ENCODE measurements around the gene ARFGAP3.

The ARFGAP3 gene

GRCh38 chr22:42868751-42869251, 11.7 kb upstream of the ARFGAP3 start:
- no peak overlapping the region for H3K4me3 ChIP-seq (ENCODE audit: low read depth, low read length)

DNA sequence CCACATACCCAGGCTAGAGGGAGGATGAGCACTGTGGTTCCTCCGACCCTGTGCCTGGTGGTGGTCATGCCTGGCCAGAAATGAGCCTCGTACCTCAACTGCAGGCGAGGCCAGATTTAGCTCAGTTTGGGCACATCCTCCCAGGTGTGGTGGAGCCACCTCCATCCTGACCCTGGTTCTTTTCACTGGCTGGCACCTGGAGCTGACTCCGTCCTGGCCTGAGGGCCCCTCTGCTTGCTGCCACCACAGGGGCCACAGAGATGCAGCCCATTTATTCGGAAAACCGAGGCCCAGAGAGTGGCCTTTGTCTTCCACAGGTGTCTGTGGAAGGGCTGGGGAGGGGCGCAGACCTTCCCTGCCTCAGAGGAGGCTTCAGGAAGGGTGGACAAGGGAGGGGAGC, 9.0 kb upstream of the ARFGAP3 start:
- no peak overlapping the region for H3K4me3 ChIP-seq (ENCODE audit: low read depth, low read length)
- no peak for DNase-seq (ENCODE audit: low read depth)

More at GRCh38 chr22:42868751-42869251, 11.7 kb upstream of the ARFGAP3 start:
- DNase-seq (ENCODE audit: low read depth), result no peak

DNA sequence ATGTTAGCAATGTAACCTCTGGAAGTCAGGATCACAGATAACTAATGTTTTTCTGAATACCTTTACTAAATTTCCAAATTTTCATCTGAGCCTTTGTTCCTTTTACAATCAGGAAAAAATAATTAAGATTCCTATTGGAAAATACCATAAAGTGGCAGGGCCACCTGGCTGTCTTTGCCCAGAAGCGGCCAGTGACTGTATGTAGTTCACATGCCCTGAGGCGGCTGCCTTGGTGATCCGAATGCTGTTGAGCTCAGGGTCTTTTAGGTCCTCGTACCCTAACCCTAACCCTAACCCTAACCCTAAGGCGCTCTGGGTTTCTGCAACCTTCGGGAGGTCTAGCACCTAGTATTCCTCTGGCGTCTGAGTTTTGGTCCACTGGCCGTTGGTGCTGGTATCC, 8.5 kb upstream of the ARFGAP3 start:
- no peak for DNase-seq (ENCODE audit: low read depth)
- H3K4me3 ChIP-seq (ENCODE audit: low read depth, low read length), result no peak overlapping the region

GRCh38 chr22:42863349-42863961, 6.4 kb upstream of the ARFGAP3 start:
- DNase-seq (ENCODE audit: low read depth), result peak; percentile 74
- H3K4me3 ChIP-seq (ENCODE audit: low read depth, low read length), result no peak overlapping the region

GRCh38 chr22:42862045-42862734, 5.1 kb upstream of the ARFGAP3 start:
- no peak overlapping the region for H3K4me3 ChIP-seq (ENCODE audit: low read depth, low read length)
- peak; percentile 36 for DNase-seq (ENCODE audit: low read depth)

DNA sequence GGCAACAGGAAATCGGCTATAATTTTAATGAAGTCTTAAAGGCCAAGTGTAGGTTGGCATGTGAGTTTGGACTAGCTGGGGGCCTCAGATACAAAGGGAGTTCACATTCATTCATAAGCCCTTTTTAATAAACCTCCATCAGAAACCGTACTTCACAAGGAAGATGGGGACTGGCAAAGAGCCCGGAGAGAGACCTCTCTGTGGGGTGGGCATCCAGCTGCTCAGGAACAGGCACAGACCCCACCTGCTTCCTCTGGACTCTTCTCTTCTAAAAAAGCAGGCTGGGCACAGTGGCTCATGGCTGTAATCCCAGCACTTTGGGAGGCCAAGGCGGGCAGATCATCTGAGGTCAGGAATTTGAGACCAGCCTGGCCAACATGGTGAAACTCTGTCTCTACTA, 3.9 kb upstream of the ARFGAP3 start:
- DNase-seq (ENCODE audit: low read depth), result no peak

DNA sequence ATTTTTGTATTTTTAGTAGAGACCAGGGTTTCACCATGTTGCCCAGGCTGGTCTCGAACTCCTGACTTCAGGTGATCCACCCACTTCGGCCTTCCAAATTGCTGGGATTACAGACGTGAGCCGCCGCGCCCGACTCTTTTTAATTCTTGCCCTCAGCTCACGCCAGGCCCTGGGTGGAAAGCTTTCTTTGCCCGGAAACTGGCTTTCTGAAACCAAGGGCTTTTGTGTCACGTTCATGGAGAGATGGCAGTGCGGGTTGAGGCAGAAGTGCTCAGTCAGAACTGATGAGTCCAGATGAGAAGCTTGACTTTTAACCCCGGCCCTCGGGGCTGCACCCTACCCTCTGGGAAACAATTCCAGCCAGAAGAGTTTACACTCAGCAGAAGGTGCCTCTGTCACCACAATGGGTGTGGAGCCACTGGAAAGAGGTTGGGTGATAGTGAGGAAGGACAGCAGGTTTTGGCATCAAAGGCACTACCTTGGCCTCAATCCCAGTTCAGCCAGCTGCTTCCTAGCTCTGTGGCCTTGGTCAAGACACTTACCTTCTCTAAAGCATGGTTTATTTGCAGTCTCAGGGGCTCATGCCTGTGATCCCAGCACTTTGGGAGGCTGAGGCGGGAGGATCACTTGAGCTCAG, 890 bp upstream of the ARFGAP3 start:
- no peak overlapping the region for H3K4me3 ChIP-seq (ENCODE audit: low read depth, low read length)
- DNase-seq (ENCODE audit: low read depth), result no peak

More for the DNA sequence above, 3.9 kb upstream of the ARFGAP3 start:
- H3K4me3 ChIP-seq (ENCODE audit: low read depth, low read length), result no peak overlapping the region

DNA sequence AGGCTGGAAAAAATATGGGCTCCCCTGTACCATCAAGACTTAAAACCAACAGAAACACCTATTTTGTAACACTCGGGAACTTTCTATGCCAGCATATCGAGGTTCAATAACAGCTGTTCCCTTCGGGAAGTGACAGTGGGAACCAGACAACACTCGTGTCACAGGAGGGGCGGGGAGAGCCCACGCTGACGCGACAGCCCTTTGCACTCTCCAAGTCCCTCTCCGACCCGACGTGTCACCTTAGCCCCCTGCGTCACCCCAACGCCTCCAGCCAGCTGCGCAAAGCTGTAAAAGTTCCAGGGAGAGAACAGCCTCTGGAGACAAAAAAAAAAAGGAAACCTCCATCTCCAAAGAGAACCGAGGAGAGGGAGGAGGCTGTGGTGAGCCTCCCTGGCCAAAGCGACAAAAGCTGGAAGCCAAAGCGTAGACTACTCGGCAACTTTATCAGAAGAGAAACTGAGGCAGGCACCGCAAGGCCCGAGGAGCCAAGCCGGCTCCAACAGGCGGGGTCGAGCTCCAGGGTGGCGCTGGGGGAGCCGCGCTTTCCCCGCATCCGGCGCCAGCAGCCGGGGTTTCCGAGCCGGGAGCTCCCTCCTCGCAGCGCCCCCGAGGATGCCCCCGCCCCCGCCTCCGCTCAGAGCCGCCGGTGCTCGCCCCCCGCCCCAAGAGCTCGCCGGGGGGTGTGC, 751 bp downstream of the ARFGAP3 start:
- peak overlapping the region; percentile 93 for H3K4me3 ChIP-seq (ENCODE audit: low read depth, low read length)
- no peak for DNase-seq (ENCODE audit: low read depth)

GRCh38 chr22:42855721-42856120, 1.4 kb downstream of the ARFGAP3 start:
- DNase-seq (ENCODE audit: low read depth), result no peak
- H3K4me3 ChIP-seq (ENCODE audit: low read depth, low read length), result peak overlapping the region; percentile 93

DNA sequence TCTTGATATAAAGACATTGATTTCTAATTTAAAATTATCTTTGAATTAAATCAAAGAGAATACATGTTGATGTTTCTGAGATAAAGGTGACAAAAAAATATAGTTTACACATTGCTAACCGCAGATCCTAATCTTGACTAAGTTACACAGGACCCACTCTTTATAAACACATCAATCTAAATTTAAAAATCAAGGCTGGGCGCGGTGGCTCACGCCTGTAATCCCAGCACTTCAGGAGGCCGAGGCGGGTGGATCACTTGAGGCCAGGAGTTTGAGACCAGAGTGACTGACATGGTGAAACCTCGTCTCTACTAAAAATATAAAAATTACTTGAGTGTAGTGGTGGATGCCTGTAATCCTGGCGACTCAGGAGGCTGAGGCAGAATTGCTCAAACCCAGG, 1.9 kb downstream of the ARFGAP3 start:
- H3K4me3 ChIP-seq (ENCODE audit: low read depth, low read length), result peak overlapping the region; percentile 93
- DNase-seq (ENCODE audit: low read depth), result no peak

DNA sequence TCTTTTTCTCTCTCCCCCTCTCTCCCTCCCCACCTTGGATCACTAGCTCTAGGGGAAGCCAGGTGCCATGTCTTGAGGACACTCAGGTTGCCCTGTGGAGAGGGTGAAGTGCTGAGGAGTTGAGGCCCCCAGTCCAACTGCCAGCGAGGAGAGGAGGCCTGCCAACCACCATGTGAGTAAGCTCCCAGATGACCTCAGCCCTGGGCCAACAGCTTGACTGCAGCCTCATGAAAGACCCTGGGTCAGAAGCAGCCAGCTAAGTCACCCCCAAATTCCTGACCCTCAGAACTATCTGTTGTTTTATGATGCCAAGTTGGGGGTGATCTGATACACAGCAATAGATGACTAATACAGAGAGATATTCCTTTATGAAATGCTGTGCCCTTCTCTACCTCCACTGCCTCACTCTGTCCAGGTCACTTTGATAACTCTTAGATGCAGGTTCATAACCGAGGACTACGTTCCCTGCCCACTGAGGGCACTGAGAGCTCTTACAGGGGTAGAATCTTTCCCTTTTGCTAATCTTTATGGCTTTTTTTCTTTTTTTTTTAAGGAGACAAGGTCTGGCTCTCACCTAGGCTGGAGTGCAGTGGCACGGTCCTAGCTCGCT, 8.0 kb downstream of the ARFGAP3 start:
- no peak overlapping the region for H3K4me3 ChIP-seq (ENCODE audit: low read depth, low read length)
- DNase-seq (ENCODE audit: low read depth), result no peak

DNA sequence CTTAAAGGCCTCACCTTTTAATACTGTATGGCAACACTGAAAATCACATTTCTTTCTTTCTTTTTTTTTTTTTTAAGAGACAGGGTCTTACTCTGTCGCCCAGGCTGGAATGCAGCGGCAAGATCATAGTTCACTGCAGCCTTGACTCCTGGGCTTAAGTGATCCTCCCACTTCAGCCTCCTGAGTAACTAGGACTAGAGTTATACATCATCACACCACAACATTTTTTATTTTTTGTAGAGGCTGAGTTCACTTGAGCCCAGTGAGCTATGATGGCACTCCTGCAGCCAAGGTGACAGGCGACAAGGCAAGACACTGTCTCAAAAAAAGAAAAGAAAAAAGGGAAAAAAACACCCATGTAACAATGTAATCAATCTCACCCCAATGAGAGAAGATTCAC, 10.0 kb downstream of the ARFGAP3 start:
- no peak for DNase-seq (ENCODE audit: low read depth)
- H3K4me3 ChIP-seq (ENCODE audit: low read depth, low read length), result no peak overlapping the region

DNA sequence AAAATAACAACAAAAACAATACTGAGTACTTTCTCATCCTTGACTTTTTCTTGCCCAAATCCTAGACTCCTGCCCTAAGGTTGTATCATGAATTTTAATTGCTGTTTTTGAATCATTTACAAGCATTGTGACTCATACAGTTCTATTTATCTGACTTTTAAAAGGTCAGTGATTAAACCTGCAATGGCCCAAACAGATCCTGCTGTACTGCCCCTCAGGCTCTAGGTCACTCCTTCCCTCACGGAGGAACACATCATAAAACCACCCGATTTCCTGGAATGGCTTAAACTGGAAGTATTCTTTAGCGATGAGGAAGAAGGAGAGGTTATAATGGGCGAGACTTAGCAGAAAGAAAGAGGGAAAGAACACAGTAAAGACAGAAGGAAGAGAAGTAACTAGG, 12.3 kb downstream of the ARFGAP3 start:
- no peak for DNase-seq (ENCODE audit: low read depth)
- H3K4me3 ChIP-seq (ENCODE audit: low read depth, low read length), result no peak overlapping the region

DNA sequence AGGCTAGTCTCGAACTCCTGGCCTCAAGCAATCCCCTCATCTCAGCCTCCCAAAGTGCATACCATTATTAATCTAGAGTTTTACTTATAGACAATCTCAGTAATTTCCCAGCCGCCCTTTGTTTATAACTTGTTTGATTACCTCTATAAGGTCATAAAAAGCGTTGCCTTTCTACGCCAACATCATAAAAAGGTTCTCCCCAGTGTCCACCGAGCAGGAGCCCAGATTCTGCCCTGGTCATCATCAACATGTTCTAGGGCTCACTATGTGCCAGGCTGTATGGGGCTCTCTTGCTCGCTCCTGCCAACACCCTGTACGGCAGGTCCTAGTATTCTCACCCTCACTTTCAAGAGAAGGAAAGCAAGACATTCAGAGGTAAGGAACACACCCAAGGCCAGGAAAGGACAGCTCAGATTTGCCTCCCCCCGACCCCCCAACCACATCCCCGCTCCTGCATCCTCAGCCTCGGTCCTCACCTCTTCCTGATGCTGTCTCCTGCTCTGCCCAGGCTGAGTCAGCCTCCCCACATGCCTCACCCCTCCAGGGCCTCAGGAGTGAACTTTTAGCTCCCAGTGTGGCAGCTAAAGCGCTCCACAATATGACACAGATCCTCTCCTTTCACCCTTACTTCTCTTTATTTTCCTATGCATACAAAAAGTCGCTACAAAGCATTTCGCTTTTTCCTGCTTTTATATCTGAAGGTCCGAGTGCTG, 14.3 kb downstream of the ARFGAP3 start:
- no peak for DNase-seq (ENCODE audit: low read depth)
- H3K4me3 ChIP-seq (ENCODE audit: low read depth, low read length), result no peak overlapping the region

GRCh38 chr22:42841444-42841843, 15.6 kb downstream of the ARFGAP3 start:
- no peak for DNase-seq (ENCODE audit: low read depth)
- no peak overlapping the region for H3K4me3 ChIP-seq (ENCODE audit: low read depth, low read length)

GRCh38 chr22:42837556-42837955, 19.5 kb downstream of the ARFGAP3 start:
- no peak overlapping the region for H3K4me3 ChIP-seq (ENCODE audit: low read depth, low read length)
- DNase-seq (ENCODE audit: low read depth), result no peak

DNA sequence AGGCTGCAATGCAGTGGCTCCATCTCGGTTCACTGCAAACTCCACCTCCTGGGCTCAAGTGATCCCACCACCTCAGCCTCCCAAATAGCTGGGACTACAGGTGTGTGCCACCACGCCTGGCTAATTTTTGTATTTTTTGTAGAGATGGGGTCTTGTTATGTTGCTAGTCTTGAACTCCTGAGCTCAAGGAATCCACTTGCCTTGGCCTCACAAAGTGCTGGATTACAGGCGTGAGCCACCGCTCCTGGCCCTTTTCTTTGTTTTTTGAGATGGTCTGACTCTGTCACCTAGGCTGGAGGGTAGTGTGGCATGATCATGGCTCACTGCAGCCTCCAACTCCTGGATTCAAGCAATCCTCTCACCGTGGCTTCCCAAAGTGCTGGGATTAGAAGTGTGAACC, 21.0 kb downstream of the ARFGAP3 start:
- DNase-seq (ENCODE audit: low read depth), result no peak
- H3K4me3 ChIP-seq (ENCODE audit: low read depth, low read length), result no peak overlapping the region

GRCh38 chr22:42834177-42834949, 22.7 kb downstream of the ARFGAP3 start:
- DNase-seq (ENCODE audit: low read depth), result no peak
- no peak overlapping the region for H3K4me3 ChIP-seq (ENCODE audit: low read depth, low read length)

Measured in skeletal muscle cell (primary cell).